MM.1S (cell line): ENCODE measurements around the gene ANKRD6.

ENCODE experiments used
- EZH2 ChIP-seq: fragments of 300-600 bp; sonication (generic); optimal IDR thresholded peaks from 2 replicates; pipeline ENCODE3; 2017; ENCODE audit warnings: low read depth, mild to moderate bottlenecking, antibody characterized with exemption, low read length, mixed read lengths
- EZH2phosphoT487 ChIP-seq: fragments of 300-600 bp; sonication (generic); IDR thresholded peaks from 2 replicates; pipeline ENCODE4 v1.6.1; 2018; ENCODE audit warnings: antibody characterized with exemption, low read length
- TF ChIP-seq, protein P1 (sequence below): fragments of 300-600 bp; sonication (generic); IDR thresholded peaks from 2 replicates; pipeline ENCODE4 v1.5.1; 2016; ENCODE audit warnings: antibody characterized with exemption, low read length, mixed read lengths

DNA sequence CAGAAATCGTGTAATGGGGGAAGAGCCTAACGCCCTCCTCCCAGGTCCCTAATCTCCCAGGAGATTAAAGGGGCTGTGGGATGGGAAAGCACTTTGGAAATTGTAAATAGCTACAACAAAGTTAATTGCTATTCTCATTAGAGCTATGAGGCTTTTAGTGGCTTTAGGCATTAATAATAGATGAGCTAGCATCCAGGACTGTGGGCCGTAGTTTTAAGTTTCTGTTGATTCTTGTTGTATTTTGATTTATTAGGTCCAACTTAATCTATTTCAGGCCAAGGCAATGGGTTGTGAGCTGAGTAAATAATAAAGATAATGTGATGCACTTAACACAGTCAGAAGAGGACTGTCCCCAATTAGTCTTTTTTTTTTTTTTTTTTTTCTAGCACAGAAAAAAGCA, 67.7 kb downstream of the ANKRD6 start:
- no peak for TF ChIP-seq EZH2
- TF ChIP-seq, protein P1, sequence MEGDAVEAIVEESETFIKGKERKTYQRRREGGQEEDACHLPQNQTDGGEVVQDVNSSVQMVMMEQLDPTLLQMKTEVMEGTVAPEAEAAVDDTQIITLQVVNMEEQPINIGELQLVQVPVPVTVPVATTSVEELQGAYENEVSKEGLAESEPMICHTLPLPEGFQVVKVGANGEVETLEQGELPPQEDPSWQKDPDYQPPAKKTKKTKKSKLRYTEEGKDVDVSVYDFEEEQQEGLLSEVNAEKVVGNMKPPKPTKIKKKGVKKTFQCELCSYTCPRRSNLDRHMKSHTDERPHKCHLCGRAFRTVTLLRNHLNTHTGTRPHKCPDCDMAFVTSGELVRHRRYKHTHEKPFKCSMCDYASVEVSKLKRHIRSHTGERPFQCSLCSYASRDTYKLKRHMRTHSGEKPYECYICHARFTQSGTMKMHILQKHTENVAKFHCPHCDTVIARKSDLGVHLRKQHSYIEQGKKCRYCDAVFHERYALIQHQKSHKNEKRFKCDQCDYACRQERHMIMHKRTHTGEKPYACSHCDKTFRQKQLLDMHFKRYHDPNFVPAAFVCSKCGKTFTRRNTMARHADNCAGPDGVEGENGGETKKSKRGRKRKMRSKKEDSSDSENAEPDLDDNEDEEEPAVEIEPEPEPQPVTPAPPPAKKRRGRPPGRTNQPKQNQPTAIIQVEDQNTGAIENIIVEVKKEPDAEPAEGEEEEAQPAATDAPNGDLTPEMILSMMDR, result no peak
- no peak for TF ChIP-seq EZH2phosphoT487
